GM23248 (cell line): ENCODE results near the gene AFF3.
"Not testable (repeated sequence)": the region's sequence is repeated elsewhere in the genome, so short reads cannot be mapped to it uniquely, and the experiment has no call there.

Experiments used
- EZH2 ChIP-seq: fragments of 200-600 bp; sonication (generic); IDR thresholded peaks from 2 replicates; pipeline ENCODE4 v1.6.1; 2018; ENCODE audit warnings: antibody characterized with exemption, mild to moderate bottlenecking; ENCODE audit not compliant: insufficient read depth, poor library complexity, severe bottlenecking
- EZH2phosphoT487 ChIP-seq: fragments of 200-600 bp; sonication (generic); IDR thresholded peaks from 2 replicates; pipeline ENCODE4 v1.6.1; 2018; ENCODE audit warnings: antibody characterized with exemption, moderate library complexity, mild to moderate bottlenecking, low read depth; ENCODE audit not compliant: insufficient read depth

DNA sequence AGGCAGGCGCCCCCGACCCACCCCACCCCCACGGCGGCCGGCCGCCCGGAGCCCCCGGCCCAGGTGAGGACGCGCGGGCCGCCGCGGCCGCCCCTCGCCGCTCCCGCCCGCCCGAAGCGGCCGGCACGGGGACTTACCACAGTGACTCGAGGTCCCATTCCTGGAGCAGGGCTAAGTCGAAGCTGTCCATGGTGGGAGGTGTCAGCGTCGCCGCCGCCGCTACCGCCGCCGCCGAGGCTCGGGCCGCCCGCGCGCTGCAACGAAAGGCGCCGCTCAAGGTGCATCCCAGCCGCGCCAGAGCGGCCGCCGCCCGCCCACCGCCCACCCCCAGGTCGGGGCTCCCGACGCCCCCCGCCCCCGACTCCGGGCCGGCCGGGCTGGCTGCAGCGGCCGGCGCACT, 38.1 kb downstream of the AFF3 start:
- TF ChIP-seq EZH2, EZH2phosphoT487: not testable (repeated sequence)
